Urothelium cell line (cell line): ENCODE data around the gene NDUFA12.

Experiments used
- DNase-seq: peaks from one replicate; pipeline ENCODE4 v3.0.0; 2011; ENCODE audit warnings: low spot score, mixed read lengths
- FAIRE-seq: peaks from 2 replicates; lab custom pipeline; 2011; peaks lifted over from hg19 to GRCh38; lab: Jason Lieb, UNC

Gene NDUFA12

DNA sequence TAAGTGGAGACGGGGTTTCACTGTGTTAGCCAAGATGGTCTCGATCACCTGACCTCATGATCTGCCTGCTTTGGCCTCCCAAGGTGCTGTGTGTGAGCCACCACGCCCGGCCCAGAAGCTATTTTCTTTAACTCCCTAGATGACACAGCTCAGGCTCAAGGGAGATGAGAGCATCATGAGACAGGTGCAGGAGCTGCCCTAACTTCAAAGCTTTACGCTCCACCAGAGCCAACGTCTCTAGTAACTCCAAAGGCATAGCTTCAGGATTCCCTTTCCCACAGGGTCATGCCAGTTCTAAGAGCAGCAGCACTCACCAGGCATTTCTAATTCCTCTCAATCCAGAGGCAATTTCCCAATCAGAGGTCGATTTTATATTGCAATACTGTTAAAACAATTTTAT, 21.0 kb downstream of the NDUFA12 start:
- DNase-seq, result no peak
- no peak for FAIRE-seq

DNA sequence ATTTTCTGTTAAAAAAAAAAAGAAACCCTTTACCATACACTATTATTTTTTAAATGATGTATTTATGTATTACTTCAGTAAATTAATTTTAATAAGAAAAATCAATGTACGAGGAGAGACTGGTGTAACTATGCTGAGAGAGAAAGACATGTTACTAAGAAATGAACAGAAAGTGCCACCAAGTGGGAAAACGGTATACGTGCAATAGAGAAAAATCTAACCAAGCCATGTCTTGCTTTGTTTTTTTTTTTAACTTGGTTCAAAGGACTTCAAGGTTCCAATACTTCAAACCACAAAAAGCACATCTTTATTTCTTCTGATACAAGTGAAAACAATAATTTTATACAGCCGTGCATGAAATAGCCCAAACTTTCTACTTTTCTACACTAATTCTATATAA, 22.9 kb downstream of the NDUFA12 start:
- no peak for DNase-seq
- FAIRE-seq, result no peak

DNA sequence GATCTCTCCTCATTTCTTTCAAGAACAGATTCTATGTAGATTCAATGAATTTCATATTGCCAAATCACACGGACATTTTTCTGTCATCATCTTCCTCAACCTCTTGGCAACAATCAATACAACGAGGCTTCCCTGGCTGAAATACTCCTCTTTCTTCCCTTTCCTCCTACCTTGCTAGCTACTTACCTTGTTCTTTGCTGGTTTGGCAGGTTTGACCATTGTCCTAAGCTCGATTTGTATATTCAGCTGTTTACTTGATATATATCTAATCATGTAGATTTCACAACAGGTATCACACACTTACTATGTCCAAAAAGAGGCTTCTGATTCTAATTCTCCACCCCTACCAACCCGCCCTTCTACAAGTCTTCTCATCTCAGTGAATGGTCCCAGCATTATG, 23.6 kb downstream of the NDUFA12 start:
- DNase-seq (no peak), FAIRE-seq (no peak)

DNA sequence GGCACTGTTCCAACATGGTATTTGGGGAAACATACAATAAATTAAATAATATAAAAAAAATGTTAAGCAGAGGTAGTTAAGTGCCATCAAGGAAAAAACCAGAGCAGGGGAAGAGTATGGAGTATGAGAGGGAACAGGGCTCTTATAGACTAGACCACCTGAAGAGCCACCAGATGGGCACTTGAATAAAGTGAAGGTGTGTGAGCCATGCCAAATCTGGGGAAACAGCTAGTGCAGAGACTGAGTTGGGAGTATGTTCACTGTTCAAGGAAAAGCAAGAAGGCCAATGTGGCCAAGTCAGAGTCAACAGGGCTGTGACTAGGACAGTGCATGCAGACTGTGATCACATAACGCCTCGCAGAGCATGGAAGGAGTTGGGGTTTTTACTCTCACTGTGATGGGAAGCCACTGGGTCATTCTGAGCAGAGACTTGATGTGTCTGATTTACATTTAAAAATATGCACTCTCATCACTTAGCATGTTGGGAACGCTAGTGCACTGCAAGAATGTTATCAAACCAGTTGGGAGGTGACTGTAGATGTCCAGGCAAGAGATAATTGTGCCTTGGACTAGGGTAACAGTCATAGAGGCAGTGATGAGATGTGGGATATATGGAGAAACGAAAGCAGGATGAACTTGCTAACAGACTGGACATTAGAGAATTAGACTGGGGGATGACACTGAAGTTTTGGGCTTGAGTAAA, 25.6 kb downstream of the NDUFA12 start:
- DNase-seq (no peak), FAIRE-seq (no peak)

DNA sequence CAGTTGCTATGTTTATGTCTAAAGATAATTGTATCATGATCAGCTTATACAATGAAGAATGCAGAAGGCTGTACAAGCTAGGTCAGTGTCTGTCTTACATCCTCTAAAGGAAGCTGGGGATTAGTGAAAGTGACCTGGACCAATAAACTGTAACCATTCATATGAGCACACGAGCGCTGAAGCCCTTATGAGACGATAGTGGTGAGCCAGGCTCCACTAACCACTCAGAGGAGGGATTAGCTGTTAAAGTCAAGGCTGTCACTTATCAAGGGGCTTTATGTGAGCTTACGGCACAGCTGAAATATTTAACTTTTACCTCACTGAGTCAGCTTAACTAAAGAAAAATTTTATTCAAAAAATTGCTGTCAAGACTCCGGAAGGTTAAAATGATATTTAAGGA, 30.3 kb downstream of the NDUFA12 start:
- DNase-seq, result no peak
- no peak for FAIRE-seq

DNA sequence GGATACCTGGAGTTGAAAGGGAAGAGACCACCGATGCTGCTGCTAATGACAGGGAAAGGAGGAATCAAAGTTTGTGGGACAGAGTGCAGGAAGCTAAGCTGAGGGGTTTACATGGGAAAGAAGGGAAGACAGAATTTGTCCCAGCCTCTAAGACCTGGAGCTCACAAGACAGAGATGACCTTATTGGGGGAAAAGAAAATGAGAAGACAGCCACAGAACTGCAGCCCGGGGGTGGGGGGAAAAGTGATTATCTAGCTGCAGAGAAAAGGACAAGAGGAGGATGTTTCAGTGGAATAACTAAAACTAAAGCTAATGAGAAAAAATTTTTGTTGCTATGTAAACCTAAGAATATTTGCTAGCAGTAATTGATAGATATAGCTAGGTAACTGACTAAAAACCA, 30.7 kb downstream of the NDUFA12 start:
- DNase-seq (no peak), FAIRE-seq (no peak)

DNA sequence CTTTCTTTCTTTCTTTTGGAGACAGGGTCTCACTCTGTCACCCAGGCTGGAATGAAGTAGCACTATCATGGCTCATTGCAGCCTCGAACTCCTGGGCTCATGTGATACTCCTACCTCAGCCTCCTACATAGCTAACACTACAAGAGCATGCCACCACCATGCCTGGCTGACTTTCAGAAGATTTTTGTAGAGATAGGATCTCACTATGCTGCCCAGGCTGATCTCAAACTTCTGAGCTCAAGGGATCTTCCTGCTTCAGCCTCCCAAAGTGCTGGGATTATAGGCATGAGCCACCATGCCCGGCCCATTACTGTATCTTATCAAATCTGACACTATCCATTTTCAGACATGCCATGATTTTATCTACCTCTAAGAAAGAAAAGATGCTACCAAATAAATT, 31.6 kb downstream of the NDUFA12 start:
- no peak for FAIRE-seq

DNA sequence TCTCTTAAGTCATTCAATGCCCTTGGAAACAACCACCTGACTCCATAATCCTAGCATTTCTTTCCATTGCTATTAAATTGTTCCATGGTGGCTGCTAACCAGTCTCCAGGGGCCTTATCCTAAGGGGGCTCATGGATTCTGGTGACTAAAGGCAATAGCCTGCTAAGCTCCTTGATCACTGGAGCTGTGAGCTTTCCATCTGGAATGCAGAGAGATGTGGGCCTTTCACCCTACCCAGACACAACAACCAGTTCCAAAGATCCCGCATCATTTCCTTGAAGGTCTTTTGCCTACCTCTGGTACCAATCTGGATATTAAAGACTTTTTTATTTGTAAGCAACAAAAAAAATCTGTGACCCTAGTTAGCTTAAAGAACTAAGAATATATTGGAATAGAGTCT, 32.9 kb downstream of the NDUFA12 start:
- no peak for DNase-seq
- FAIRE-seq, result no peak

More for the DNA sequence above, 31.6 kb downstream of the NDUFA12 start:
- DNase-seq, result no peak

DNA sequence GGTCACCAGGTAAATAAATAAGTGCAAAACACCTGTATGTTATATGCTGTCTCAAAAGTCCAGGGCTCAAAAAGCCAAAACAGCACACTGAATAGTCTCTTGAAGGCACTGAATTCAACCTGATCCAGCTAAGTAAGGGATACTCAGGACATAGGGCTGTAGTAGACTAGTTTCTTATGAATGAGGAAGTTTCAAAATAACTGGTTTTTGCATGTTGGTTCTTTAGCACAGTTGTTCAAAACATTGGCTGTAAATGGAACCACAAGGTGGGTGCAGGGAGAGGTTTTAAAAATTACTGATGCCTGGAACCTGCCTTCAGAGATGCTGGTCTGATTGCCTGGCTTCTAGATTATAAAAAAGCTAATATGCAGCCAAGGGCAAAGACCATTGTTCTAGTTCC, 34.1 kb downstream of the NDUFA12 start:
- FAIRE-seq (no peak), DNase-seq (no peak)

DNA sequence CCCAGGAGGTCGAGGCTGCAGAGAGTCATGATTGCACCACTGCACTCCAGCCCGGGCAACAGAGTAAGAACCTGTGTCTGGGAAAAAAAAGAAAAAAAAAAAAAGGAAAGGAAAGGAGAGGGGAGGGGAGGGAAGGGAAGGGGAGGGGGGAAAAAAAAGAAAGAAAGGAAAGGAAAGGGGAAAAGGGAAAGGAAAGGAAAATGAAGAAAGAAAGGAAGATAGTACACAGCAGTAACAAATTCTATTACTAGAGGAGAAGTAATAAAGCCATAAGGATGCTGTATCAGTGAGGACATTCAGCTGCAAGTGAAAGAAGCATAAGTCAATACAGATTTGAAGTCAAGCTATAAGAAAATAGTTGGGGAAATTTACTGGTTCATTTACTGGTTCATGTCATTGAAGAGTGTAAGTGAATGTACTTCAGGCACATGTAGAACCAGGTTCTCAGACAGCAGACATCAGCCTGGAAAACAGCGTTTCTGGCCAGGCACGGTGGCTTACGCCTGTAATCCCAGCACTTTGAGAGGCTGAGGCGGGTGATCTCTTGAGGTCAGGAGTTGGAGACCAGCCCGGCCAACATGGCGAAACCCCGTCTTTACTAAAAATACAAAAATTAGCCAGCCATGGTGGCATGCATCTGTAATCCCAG, 37.4 kb downstream of the NDUFA12 start:
- no peak for FAIRE-seq
- DNase-seq, result no peak

DNA sequence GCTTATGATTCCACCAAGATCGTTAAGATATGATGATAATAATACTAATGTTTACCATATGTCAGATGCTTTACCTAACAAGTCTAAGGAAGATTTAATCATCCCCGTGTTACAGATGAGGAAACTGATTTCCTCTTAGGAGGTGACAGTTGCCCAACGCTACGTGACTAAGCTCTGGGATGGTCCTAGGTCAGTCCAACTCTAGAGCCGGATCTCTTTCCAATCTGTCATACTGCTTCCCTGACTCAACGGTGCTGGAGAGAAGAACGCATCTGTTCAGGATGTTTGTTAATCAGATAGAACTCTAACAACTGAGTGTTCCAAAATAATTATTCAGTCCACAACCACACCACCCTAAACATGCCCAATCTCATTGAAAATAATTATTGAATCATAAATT, 39.8 kb downstream of the NDUFA12 start:
- DNase-seq, result no peak

DNA sequence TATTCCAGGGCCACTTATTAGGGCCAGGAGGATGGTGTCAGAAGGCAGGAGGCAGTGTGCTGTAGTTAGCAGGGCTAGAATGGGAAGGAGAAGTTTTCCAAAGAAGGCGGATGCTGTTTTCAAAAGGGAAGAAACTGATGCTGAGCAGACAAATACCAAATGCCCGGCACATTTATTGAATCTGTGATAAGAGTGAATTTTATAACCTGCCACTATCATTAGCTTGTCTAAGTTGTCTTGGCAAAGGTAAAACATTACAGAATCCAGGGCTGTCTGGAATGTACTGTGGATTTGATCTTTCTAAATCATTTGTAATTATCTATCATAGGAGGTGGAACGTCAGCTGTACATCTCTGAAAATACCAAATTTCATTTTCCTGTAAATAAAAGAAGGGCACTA, 40.8 kb downstream of the NDUFA12 start:
- DNase-seq (no peak), FAIRE-seq (no peak)

More for the DNA sequence above, 39.8 kb downstream of the NDUFA12 start:
- no peak for FAIRE-seq

DNA sequence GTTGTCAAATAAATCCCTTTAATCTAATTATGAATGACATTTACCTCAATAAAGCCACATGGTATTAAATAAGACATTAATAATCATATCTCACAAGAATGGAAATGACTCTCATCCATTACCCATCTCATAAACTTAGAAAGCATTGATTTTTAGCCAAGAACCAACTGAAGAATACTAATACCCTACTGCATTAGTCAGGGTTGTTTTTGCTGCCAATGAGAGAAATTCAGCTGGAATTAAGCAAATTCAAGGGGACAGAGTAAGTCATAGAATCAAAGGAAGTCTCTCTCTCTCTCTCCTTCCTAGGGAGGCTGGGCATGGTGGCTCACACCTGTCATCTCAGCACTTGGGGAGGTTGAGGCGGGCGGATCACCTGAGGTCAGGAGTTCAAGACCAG, 41.6 kb downstream of the NDUFA12 start:
- DNase-seq (no peak), FAIRE-seq (no peak)

DNA sequence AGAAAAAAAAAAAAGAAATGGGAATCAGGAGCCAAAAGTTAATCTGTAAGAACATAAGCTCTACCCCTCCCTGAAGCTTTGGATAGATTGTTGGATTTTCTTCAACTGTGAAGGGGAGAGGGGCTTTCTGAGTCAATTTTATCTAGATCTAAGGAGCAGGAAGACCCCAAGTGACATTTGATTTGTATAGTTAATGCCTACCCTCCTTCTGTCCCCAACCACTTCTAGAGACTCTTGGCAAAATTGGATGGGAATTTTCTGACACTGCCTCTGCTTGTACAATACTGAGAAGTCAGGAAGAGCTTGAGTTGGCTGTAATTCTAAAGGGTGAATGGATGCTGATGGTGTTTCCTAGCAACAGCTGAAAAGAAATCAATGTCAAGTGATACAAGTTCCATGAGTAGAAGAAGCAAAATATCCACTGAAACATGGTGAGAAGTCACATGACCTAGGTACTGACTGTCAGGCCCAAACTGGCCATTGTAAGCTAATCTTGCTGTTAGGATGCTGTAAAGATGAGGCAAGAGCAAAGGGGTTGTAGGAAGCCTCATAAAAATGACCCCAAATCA, 42.2 kb downstream of the NDUFA12 start:
- no peak for DNase-seq
- no peak for FAIRE-seq

DNA sequence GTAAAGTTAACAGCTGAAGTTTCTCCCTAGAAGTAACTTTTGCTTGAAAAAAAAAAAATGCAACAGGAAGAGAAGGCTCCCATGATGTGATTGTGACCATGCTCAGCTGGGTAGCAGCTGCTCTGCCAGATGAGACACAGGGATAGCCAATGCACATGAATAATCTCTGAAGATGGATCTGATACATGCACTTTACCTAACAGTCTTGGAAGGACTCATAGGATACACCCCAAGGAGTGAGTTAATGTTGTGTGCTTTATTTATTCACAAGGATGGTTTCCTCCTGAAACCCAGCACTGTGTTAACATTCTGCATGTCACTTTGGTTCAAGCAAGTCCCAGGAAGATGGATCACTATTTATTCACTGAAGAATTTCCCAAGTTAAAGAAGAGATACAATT, 46.5 kb downstream of the NDUFA12 start:
- DNase-seq, result no peak
- FAIRE-seq, result no peak

DNA sequence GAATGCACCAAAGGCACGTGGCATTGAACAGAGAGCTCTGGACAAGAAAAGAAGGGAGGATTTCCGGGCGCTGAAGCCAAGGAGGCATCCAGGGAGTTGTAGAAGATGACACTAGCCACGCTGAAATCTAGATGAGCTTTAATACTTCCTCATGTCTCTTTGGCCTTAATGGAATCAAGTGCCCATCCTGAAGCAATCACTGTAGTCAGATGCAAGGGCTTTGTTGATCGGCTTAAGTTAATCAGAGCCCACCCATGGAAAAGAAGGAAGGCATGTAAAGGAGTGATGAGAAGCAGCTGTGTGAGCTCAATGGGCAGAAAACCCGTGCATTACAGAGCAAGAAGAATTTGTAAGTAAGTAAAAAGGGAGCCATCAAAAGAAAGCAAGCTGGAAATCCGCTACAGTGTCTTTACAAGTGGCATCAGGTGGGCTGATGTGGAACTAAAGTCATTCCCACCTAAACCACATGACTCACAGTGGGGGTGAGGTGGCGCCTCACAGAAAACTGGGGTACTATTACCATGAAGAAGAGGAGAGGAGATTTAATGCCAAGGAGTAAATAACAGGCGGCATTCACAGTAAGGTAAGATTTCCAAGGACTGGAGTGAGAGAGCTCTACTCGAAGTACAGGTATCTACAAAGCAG, 48.4 kb downstream of the NDUFA12 start:
- DNase-seq (no peak), FAIRE-seq (no peak)

DNA sequence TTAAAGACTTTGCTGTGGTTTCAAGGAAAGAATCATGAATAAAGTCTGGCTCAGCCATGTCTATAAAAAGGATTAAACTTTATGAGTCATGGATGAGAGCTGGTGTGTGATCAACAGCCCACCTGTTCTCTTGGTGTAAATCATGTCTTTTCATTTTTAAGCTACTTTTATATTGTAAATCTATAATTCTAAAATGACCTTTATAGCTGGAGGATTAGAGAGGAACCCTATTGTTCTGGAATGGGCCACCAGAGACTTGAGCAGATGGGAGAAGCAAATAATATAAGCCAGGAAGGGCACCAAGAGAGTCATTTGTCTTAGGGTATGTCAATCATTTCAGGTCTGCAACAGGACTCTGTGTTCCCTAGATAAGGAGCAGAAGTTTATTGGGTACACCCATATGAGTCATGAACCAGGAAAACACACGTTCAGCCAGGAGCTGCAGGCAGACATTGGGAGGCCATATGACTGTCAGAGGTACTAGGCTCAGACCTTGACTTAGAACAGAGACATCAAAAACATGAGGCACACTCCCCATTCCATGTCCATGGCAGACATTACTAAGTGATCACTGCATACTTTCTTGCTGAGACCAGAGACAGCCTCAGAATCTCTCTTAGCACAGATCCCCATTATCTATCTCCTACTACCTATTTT, 49.3 kb downstream of the NDUFA12 start:
- DNase-seq (peak; percentile 44), FAIRE-seq (no peak)

DNA sequence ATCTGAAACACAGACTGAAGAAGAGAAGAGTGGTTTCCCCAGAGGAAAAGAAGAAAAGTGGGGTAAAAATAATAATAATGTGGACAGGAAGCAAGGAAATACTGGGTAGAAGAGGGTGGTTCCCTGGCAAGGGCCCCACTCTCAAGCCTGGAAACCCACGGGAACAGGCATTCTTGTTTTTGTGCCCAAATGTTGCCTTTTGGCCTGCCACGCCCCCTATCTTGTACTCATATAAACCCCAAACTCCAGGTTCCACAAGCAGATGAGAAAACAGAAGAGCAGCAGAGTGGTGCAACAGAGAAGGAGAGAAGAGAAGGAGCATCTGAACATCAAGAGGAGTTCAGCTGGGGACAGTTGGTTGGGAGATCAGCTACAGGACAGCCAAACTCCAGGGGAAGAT, 51.2 kb downstream of the NDUFA12 start:
- no peak for FAIRE-seq

DNA sequence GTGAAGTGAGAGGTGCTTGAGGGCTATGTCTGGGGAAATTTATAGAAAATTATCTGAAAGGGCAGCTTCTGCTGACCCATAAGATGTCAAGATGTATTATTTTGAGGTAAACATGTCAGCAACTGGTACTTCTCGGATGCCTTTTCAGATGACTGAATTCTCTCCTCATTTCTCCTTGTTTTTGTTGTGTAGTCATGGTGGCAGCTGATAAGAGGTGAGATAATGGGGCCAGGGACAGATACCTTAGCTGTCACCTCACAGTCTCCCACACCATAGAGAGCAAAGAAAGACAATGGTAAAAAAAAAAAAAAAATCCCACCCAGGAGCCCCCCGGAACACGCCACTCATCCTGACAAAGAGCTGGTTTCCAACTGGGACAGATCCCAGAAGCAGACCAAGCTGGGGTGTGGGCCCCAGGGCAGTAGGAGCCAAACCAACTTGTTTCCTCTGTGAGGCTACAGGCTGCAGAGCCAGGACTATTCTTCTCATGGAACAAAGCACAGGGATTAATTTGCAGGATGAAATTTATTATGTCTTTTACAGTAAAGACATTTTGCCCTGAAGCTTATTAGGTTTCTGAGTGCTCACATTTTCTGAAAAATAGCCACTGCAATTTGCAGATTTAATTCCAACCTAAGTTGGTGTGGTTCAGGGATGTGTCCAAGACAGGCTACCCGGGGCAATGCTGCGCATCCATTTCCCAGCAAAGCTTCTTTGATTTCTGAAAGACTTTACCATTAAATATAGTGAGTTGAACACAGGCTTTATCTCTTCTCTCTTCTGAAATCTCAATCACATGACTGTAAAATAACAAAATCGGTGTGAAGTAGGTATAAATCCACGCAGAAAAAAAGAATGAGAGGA, 52.2 kb downstream of the NDUFA12 start:
- FAIRE-seq, result no peak
- DNase-seq, result no peak

More for the DNA sequence above, 51.2 kb downstream of the NDUFA12 start:
- DNase-seq, result no peak

DNA sequence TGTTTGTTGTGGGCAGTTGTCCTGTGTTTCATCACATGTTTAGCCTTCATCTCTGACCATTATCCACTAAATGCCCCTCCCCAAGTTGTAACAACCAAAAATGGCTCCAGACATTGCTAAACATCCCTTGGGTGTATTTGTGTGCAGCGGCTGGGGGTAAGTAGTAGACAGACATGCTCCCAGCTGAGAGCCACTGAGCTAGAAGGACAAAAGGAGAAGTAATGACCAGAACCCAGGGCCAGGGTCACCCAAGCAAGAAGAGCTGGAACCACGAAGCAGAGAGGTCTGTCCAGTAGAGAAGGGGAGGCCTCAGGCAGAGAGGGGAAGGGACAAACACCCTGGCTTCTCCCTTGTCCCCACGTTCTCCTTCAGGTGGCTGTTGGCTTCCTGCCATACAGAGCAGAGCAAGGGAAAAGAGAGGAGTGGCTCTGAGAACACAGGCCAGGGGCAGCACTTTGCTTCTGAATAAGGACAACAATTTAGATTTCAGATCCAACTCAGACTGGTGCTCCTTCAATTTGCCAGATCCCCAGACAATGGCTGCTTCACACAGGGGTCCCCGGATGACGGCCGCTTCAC, 55.2 kb downstream of the NDUFA12 start:
- no peak for DNase-seq
- no peak for FAIRE-seq
